GM23248 (cell line): ENCODE results near the gene CLDN7.

Experiments used
- EZH2 ChIP-seq: fragments of 200-600 bp; sonication (generic); IDR thresholded peaks from 2 replicates; pipeline ENCODE4 v1.6.1; 2018; ENCODE audit warnings: antibody characterized with exemption, mild to moderate bottlenecking; ENCODE audit not compliant: insufficient read depth, poor library complexity, severe bottlenecking
- EZH2phosphoT487 ChIP-seq: fragments of 200-600 bp; sonication (generic); IDR thresholded peaks from 2 replicates; pipeline ENCODE4 v1.6.1; 2018; ENCODE audit warnings: antibody characterized with exemption, moderate library complexity, mild to moderate bottlenecking, low read depth; ENCODE audit not compliant: insufficient read depth

DNA sequence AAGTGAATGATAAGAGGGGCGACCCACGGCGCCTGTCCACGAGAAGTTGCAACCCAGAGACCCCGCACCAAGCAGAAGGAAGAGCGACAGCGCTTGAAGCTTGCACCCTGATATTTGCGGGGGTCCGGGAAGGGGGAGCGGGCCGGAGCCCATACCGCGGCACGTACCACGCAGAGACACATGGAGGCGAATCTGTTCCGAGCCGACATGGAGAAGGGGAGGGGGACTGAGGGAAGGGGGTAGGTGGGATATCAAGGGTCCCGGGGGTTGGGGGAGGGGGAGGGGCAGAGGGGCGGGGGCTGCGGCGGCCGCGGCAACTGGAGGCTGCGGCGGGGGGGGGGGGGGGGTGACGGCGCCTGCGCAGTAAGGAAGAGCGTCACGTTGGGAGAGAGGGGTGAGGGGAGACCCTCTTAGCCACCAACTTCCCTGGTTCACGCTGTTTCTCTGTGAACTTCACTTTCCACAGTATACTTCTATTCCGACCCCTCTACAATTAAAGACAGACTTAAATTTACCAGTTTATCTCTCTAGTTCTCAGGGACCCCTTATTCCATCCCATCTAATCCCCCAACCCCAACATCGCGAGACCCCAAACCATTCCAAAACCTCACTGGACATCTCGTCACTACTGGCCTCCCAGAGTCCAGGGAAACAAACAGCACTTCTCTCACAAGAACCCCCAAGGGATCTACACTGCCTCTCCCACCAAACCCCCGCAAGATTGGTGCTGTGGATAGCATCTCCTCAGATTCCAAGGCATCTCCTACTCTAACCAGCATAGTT is 50.6 kb downstream of the CLDN7 start:
- TF ChIP-seq EZH2 (no peak), EZH2phosphoT487 (no peak)
